HG03135 (cell line): Measurements from ENCODE around the gene ALDH3A2.

ENCODE experiments used
- ATAC-seq: cut with Tn5 transposase; IDR thresholded peaks from one replicate; pipeline ENCODE4 v1.9.1; 2021; ENCODE audit warnings: mild to moderate bottlenecking, moderate library complexity; ENCODE audit not compliant: unreplicated experiment

Gene ALDH3A2

DNA sequence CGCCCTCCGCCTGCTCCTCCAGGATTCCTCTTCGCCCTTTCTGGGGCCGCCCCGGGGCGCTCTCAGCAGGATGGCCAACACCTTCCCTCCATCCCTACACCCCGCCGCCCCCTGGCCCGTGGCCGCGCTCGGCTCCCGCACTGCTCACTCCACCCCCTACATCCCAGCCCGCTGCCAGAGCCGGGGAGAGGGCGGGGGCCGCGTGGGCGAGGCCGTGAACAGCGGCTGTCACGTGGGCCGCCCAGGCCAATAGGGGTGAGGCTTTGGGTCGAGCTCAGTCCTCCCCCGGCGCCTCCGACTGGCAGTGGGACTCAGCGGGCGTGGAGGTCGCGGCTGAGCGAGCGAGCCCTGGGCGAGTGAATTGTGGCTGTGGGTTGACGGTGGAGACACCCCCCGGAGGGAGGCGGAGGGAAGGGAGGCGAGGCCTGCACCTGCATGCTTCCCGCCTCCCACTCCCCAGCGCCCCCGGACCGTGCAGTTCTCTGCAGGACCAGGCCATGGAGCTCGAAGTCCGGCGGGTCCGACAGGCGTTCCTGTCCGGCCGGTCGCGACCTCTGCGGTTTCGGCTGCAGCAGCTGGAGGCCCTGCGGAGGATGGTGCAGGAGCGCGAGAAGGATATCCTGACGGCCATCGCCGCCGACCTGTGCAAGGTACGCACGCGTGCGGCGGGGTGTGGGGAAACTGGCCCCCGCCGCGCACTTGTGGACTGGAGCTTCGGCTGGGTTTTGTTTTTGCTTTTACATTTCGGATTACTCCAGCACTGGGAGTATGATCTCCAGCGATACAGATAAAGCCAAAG lies at the start of gene ALDH3A2:
TSS of gene ALDH3A2 (plus strand) at position 277 of the 799 bp plus-strand sequence. CDS start at position 498, 221 bp downstream.
- ATAC-seq: peak; percentile 94

- ATAC-seq: no peak
These were observed 38.2 kb upstream of the ALDH3A2 start for GRCh38 chr17:19610311-19610710.

- ATAC-seq: no peak
These were observed 37.7 kb upstream of the ALDH3A2 start for GRCh38 chr17:19610879-19611278.

DNA sequence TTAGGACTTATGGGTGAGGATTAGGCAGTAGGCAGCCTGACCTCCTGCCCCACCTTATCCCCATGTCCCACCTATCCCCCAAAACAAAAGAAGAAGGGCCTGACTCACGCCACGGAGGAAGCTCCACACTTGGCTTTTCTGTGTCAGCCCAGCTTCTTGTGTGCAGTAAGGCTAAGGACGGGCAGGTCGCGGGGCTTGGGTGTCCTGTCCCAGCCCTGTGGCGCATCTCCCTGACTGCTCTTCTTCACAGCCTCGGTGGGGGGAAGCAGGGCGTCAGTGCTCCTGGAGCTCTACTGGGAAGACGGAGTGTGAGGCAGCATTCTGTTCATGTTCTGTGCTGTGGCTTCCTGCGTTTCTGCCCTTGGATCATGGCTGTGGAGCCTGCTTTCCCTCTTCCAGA lies 34.6 kb upstream of the ALDH3A2 start:
- ATAC-seq: no peak

DNA sequence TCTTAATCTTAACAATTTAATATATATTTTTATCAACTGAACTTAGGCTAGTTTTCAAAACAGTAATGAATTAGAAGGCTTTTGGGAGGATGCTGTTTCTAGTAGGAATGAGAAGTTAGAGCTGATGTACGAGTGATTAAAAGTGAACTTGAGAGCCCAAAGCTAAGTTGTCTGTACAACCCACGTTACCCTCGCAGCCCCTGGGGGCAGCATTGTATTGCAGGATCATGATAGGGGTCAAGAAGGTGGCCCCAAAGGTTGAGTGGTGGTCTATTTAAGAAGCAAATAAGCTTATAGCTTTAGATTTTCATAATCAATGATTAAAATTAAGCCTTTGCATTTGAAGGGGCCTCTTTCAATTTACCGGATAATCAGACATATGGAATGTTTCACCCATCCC lies 33.7 kb upstream of the ALDH3A2 start:
- ATAC-seq: no peak

GRCh38 chr17:19618015-19618414 lies 30.5 kb upstream of the ALDH3A2 start:
- ATAC-seq: no peak

- no peak for ATAC-seq
These were observed 28.7 kb upstream of the ALDH3A2 start for GRCh38 chr17:19619705-19620325.

DNA sequence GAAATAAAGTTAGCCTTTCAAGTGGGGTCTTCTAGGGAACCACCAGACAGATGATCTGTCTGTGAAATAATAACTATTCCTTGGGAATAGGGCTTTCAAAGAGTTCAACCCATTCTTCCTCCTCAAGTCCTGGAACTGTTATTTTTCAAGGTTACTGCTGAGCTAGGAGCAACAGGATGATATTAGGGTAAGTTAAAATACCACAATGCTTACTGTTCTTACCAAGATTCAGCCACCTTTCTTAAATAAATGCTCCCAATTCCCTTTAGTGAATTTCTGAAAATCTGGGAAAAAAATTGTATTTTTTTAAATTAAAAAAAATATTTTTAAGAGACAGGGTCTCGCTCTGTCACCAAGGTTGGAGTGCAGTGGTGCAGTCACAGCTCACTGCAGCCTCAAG lies 26.9 kb upstream of the ALDH3A2 start:
- no peak for ATAC-seq

DNA sequence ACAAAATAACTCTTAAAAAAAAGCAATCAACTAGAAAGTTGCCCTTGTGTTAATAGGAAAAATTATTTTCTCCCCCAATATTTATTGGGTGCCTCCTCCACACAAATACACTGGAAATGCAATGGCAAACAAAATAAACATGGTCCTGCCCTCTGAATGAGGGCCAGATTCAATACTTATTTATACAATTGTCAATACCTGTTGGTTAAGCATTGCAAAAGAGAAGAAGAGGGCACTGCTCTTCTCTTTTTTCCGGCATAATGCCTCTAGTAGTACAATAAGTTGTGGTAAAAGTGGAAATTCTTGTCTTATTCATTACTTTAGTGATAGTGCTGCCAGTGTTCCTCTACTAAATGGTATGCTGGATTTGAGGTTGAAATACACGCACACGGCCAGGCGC lies 22.5 kb upstream of the ALDH3A2 start:
- no peak for ATAC-seq

DNA sequence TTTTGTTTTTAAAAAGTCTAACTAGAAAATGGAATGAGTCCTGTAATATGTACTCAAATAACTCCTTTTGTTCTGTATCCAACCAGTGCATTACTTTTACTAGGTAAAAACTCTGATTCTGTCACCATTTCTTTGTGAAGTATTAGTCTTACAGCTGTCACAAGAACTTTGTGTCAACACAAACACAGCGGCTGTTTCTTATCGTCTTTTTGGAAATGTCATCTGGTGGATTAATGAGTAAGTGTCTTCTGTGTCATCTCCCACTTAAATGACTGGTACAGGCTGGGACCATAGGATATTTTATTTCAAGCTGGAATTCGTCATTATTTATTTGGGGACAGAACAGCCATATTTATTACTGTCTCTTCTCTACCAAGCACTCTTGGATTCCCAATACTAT lies 19.1 kb upstream of the ALDH3A2 start:
- no peak for ATAC-seq

DNA sequence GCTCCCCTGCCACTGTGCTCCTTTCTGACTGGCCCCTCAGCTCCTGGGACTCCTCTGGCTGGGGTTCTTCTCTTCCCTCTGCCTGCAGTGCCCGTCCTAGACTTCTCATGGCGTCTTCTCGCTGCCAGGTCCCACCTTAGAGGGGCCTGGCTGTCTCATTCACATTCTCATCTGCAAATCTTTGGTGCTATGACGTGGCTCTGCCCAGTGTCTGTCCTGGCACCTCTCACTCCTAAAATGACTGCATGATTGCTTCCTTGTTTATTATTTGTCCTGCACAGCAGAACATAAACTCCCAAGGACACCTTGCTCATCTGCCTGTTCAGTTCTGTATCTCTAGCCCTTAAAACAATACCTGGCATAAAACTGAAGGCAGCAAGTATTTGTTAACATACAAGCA lies 18.5 kb upstream of the ALDH3A2 start:
- no peak for ATAC-seq

- no peak for ATAC-seq
These were observed 17.9 kb upstream of the ALDH3A2 start for GRCh38 chr17:19630661-19631060.

GRCh38 chr17:19631905-19632304 lies 16.6 kb upstream of the ALDH3A2 start:
- no peak for ATAC-seq

- no peak for ATAC-seq
These were observed 6.7 kb upstream of the ALDH3A2 start for GRCh38 chr17:19641687-19642372.

GRCh38 chr17:19642373-19642893 lies 6.1 kb upstream of the ALDH3A2 start:
- ATAC-seq: no peak

GRCh38 chr17:19644493-19645210 lies 3.9 kb upstream of the ALDH3A2 start:
- no peak for ATAC-seq

GRCh38 chr17:19645734-19646201 lies 2.8 kb upstream of the ALDH3A2 start:
- no peak for ATAC-seq

- no peak for ATAC-seq
These were observed 1.5 kb upstream of the ALDH3A2 start for GRCh38 chr17:19646788-19647696.

DNA sequence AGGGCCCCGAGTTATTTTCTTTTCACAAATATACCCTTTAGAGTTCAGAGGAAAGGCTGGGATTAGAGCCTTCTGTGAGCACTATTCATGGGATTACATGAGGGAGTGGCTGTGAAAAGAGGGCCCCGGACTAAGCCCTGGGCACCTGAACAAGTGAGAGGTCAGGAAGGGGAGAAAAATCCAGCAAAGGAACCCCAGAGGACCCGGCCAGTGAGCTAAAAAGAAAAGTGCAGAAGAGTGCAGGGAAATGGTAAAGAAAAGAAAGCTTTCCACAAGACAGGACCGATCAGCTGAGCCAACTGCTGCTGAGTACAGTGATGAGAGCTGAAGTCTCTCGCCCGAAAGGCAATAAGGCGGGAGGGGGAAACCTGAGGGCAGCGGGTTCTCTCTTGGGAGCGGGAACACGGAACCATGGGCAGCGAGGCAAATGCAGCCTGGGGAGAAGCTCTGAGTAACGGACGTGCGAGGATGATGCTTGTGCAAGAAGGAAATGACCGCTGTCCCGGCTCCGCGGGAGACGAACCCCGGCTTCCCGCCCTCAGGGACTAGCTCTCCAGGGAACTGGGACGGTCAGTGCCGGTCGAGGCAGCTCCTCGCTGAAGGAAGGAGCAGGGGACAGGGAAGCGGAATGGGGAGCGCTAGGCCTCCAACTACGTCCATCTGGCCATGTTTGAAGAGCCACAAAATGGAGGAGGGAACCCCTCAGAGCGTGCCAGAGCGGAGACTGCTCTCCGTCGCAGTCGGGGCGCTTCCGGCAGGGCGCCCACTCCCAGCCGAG lies 665 bp upstream of the ALDH3A2 start:
- ATAC-seq: peak; percentile 7
